ENCODE measurements around the gene DLK2. TPM values are rescaled to one million over a fixed set of nuclear protein-coding genes. Genes with fewer than 3 reads are reported as not detected.

Gene DLK2
- total RNA-seq, 1 donor from 2014 or later, result not detected

DNA sequence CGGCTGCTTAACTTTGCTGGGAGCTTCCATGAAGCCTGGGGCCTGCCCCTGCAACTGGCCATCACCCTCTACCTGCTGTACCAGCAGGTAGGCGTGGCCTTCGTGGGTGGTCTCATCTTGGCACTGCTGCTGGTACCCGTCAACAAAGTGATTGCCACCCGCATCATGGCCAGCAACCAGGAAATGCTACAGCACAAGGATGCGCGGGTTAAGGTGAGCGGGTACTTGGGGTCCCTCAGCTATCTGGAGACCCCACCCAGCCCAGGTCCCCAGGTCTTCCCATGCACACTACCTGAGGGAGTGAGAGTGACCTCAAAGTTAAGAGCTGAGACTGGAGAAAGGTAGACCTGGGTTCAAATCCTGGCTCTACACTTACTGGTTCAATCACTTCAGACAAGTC is 22.2 kb downstream of the DLK2 start:
- Histone ChIP-seq H3K4me3 (ENCODE audit: low read depth, low read length) (no peak overlapping the region), H3K36me3 (ENCODE audit: control insufficient read depth, insufficient read depth, low read length) (no peaks in the 10 kb centered on the region), H3K27me3 (ENCODE audit: control insufficient read depth, insufficient read depth, low read length) (no peaks in the 10 kb centered on the region)
- no peak for DNase-seq (ENCODE audit: low read depth)
- TF ChIP-seq, protein P1, sequence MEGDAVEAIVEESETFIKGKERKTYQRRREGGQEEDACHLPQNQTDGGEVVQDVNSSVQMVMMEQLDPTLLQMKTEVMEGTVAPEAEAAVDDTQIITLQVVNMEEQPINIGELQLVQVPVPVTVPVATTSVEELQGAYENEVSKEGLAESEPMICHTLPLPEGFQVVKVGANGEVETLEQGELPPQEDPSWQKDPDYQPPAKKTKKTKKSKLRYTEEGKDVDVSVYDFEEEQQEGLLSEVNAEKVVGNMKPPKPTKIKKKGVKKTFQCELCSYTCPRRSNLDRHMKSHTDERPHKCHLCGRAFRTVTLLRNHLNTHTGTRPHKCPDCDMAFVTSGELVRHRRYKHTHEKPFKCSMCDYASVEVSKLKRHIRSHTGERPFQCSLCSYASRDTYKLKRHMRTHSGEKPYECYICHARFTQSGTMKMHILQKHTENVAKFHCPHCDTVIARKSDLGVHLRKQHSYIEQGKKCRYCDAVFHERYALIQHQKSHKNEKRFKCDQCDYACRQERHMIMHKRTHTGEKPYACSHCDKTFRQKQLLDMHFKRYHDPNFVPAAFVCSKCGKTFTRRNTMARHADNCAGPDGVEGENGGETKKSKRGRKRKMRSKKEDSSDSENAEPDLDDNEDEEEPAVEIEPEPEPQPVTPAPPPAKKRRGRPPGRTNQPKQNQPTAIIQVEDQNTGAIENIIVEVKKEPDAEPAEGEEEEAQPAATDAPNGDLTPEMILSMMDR (IDR thresholded peaks at IDR 0.05; ENCODE audit: insufficient read depth, low read length, poor library complexity, severe bottlenecking), result no peak

GRCh38 chr6:43432009-43432945 is 23.1 kb downstream of the DLK2 start:
- Histone ChIP-seq H3K4me3 (ENCODE audit: low read depth, low read length) (no peak overlapping the region), H3K36me3 (ENCODE audit: control insufficient read depth, insufficient read depth, low read length) (no peaks in the 10 kb centered on the region), H3K27me3 (ENCODE audit: control insufficient read depth, insufficient read depth, low read length) (no peaks in the 10 kb centered on the region)
- TF ChIP-seq, protein P1 (IDR thresholded peaks at IDR 0.05; ENCODE audit: insufficient read depth, low read length, poor library complexity, severe bottlenecking), result no peak
- DNase-seq (ENCODE audit: low read depth), result no peak

- Histone ChIP-seq H3K36me3 (ENCODE audit: control insufficient read depth, insufficient read depth, low read length) (no peaks in the 10 kb centered on the region), H3K27me3 (ENCODE audit: control insufficient read depth, insufficient read depth, low read length) (no peaks in the 10 kb centered on the region), H3K4me3 (ENCODE audit: low read depth, low read length) (peak overlapping the region; percentile 85)
- DNase-seq (ENCODE audit: low read depth), result no peak
- TF ChIP-seq, protein P1 (IDR thresholded peaks at IDR 0.05; ENCODE audit: insufficient read depth, low read length, poor library complexity, severe bottlenecking), result no peak
Observed at GRCh38 chr6:43428874-43429273, 26.5 kb downstream of the DLK2 start.

DNA sequence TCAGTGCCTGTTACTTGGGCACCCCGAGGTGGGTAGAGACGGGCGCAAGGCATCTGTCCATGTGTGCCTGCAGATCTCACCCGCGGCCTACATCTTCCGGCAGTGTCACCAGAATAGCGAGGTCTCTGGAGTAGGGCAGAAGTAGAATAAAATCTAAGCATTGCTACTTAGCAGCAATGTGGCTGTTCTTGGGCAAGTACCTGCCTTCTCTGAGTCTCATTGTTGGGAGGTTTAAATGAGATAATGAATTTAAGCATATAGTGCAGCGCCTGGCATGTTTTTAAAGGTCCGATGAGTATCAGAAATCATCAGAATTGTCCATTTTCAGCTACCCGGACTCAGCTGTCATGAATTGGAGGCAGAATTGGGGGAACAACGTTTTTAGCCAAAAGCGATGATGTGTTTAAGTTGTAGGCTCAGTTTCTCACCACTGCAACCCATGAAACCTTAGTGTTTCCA is 27.2 kb downstream of the DLK2 start:
- H3K36me3 ChIP-seq (ENCODE audit: control insufficient read depth, insufficient read depth, low read length), result no peaks in the 10 kb centered on the region
- H3K27me3 ChIP-seq (ENCODE audit: control insufficient read depth, insufficient read depth, low read length), result no peaks in the 10 kb centered on the region
- H3K4me3 ChIP-seq (ENCODE audit: low read depth, low read length), result peak overlapping the region; percentile 85
- TF ChIP-seq, protein P1 (IDR thresholded peaks at IDR 0.05; ENCODE audit: insufficient read depth, low read length, poor library complexity, severe bottlenecking), result no peak
- no peak for DNase-seq (ENCODE audit: low read depth)

DNA sequence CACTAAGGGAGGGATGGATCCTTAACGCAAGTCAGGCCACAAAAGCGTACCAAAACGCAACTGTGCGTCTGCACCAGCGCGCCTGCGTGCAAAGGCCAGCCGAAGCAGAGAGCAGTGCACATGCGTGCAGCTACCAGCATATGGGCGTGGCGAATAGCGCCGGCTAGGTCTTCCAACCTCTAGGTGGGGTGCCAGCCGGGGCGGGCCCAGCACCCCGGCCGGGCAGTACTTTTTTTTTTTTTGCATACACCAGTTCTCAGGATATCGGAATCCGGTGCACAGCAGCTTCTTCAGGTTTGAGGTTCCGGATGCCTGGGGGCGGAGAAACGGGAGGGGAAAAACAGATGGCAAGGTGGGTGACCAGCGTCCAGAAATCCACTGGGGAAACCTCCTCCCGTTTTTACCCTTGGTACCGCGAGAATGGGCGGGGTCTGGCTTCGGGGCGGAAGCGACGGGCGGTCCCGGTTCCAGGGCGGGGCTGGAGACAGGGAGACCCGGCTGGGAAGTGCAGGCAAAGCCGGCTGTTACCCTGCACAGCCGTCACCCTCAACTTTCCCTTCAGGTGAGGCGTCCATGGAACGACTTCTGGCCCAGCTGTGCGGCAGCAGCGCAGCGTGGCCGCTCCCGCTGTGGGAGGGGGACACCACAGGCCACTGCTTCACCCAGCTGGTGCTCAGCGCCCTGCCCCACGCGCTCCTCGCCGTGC is 27.8 kb downstream of the DLK2 start, which contains the start of gene ABCC10:
Gene ABCC10, plus strand, starts transcription at position 136 of the 706 bp plus-strand sequence. Its CDS starts 438 bp downstream, at position 574.
- peak within 1 kb of the TSS; percentile 85 for H3K4me3 ChIP-seq (ENCODE audit: low read depth, low read length)
- H3K27me3 ChIP-seq (ENCODE audit: control insufficient read depth, insufficient read depth, low read length), result no peaks in the 10 kb centered on the region
- no peaks in the 10 kb centered on the region for H3K36me3 ChIP-seq (ENCODE audit: control insufficient read depth, insufficient read depth, low read length)
- peak; percentile 82 for DNase-seq (ENCODE audit: low read depth)
- TF ChIP-seq, protein P1 (IDR thresholded peaks at IDR 0.05; ENCODE audit: insufficient read depth, low read length, poor library complexity, severe bottlenecking), result peak; percentile 57
